ENCODE measurements around the gene CNGA3.

- TF ChIP-seq CTCF (IDR thresholded peaks at IDR 0.05) = no peak
- TF ChIP-seq EP300 (IDR thresholded peaks at IDR 0.05) = no peak
These were observed 9.6 kb downstream of the CNGA3 start for GRCh38 chr2:98355881-98356280.
